ENCODE data around the gene DCTPP1. TPM values are rescaled to one million over a fixed set of nuclear protein-coding genes. Genes with fewer than 3 reads are reported as not detected.
"Not testable (repeated sequence)": the region's sequence is repeated elsewhere in the genome, so short reads cannot be mapped to it uniquely, and the experiment has no call there.

DCTPP1 gene
- total RNA-seq, 2 donors from 2014 or later, result 80.9 to 153 TPM

- Histone ChIP-seq H3K9me3 (no peaks in the 10 kb centered on the region), H3K4me3 (no peak overlapping the region), H3K36me3 (no peaks in the 10 kb centered on the region), H3K9ac (ENCODE audit: low read depth in 2 of 2, low read length in 2 of 2) (no peak overlapping the region), H3K4me1 (no peaks in the 10 kb centered on the region), H3K27ac (no peak overlapping the region), H3K27me3 (no peaks in the 10 kb centered on the region)
- TF ChIP-seq CTCF (IDR thresholded peaks at IDR 0.05), result no peak
- DNase-seq, result no peak
- intact Hi-C loops (cut with DNase I), result no loop called here
Observed at GRCh38 chr16:30464078-30464477, 34.2 kb upstream of the DCTPP1 start.

- intact Hi-C loops (cut with DNase I); H3K27ac ChIP-seq; H3K9ac ChIP-seq (ENCODE audit: low read depth in 2 of 2, low read length in 2 of 2); H3K4me1 ChIP-seq; H3K36me3 ChIP-seq; H3K27me3 ChIP-seq; H3K4me3 ChIP-seq; H3K9me3 ChIP-seq; DNase-seq: not testable (repeated sequence)
Observed at GRCh38 chr16:30461426-30461825, 31.6 kb upstream of the DCTPP1 start.

- no peaks in the 10 kb centered on the region for H3K4me1 ChIP-seq
- DNase-seq, result no peak
- no peaks in the 10 kb centered on the region for H3K27me3 ChIP-seq
- intact Hi-C loops (cut with DNase I), result no loop called here
- H3K9ac ChIP-seq (ENCODE audit: low read depth in 2 of 2, low read length in 2 of 2), result no peak overlapping the region
- TF ChIP-seq CTCF (IDR thresholded peaks at IDR 0.05), result no peak
- no peaks in the 10 kb centered on the region for H3K9me3 ChIP-seq
- H3K36me3 ChIP-seq, result no peaks in the 10 kb centered on the region
- H3K27ac ChIP-seq, result peak overlapping the region; percentile 27
- H3K4me3 ChIP-seq, result no peak overlapping the region
Observed at GRCh38 chr16:30459456-30459855, 29.6 kb upstream of the DCTPP1 start.

- intact Hi-C loops (cut with DNase I), result no loop called here
- H3K9ac ChIP-seq (ENCODE audit: low read depth in 2 of 2, low read length in 2 of 2), result no peak overlapping the region
- H3K27ac ChIP-seq, result peak overlapping the region; percentile 27
- no peak overlapping the region for H3K4me3 ChIP-seq
- TF ChIP-seq CTCF (IDR thresholded peaks at IDR 0.05), result no peak
- H3K9me3 ChIP-seq, result no peaks in the 10 kb centered on the region
- DNase-seq, result peak; percentile 51
- no peaks in the 10 kb centered on the region for H3K4me1 ChIP-seq
- no peaks in the 10 kb centered on the region for H3K27me3 ChIP-seq
- no peaks in the 10 kb centered on the region for H3K36me3 ChIP-seq
Observed at GRCh38 chr16:30458561-30459394, 28.9 kb upstream of the DCTPP1 start.

GRCh38 chr16:30457743-30458560 is 28.1 kb upstream of the DCTPP1 start:
- H3K4me3 ChIP-seq, result no peak overlapping the region
- H3K27me3 ChIP-seq, result no peaks in the 10 kb centered on the region
- H3K4me1 ChIP-seq, result no peaks in the 10 kb centered on the region
- H3K9me3 ChIP-seq, result no peaks in the 10 kb centered on the region
- H3K9ac ChIP-seq (ENCODE audit: low read depth in 2 of 2, low read length in 2 of 2), result no peak overlapping the region
- TF ChIP-seq CTCF (IDR thresholded peaks at IDR 0.05), result no peak
- no peak overlapping the region for H3K27ac ChIP-seq
- intact Hi-C loops (cut with DNase I), result no loop called here
- H3K36me3 ChIP-seq, result no peaks in the 10 kb centered on the region
- DNase-seq, result no peak

Data from colonic mucosa (tissue), 4 donors.